ENCODE results near the gene DUSP7. TPM values are rescaled to one million over a fixed set of nuclear protein-coding genes. Genes with fewer than 3 reads are reported as not detected.

The DUSP7 gene
- polyA plus RNA-seq, 3 donors, result 2.8 to 36.8 (median 3.9) TPM

- intact Hi-C loops (cut with micrococcal nuclease), result no loop called here
- peaks cover 3% of the 10 kb centered on the region for H3K4me1 Mint-ChIP-seq
- H3K36me3 Mint-ChIP-seq, result no peaks in the 10 kb centered on the region
- DNase-seq, result no peak
- no peaks in the 10 kb centered on the region for H4K20me1 ChIP-seq (ENCODE audit: insufficient read depth, low read length)
- H3K27ac Mint-ChIP-seq, result peak overlapping the region in 1 of 7 donors; percentile 36
- no peaks in the 10 kb centered on the region for H3K9me3 Mint-ChIP-seq
- 87% methylated on average over 7 of the region's 10 CpGs for WGBS (ENCODE audit: insufficient coverage)
- no peak for TF ChIP-seq CTCF (IDR thresholded peaks at IDR 0.05)
- no peak overlapping the region for H3K9ac ChIP-seq (ENCODE audit: insufficient read depth, low read length, poor library complexity, severe bottlenecking)
- H3K36me3 ChIP-seq (replicated peaks in 1 of 2; ENCODE audit: control insufficient read depth in 1 of 2, insufficient read depth in 2 of 2, low read length in 2 of 2), result no peaks in the 10 kb centered on the region
- H3K4me3 Mint-ChIP-seq, result no peak overlapping the region
- no peak overlapping the region for H3K4me2 ChIP-seq (replicated peaks; ENCODE audit: extremely low read depth, low read length, poor library complexity, severe bottlenecking)
- H3K27ac ChIP-seq (ENCODE audit: low read depth in 1 of 2, low read length in 2 of 2), result no peak overlapping the region
- H3K4me1 ChIP-seq (ENCODE audit: control insufficient read depth in 1 of 2, insufficient read depth in 2 of 2, low read length in 2 of 2), result no peaks in the 10 kb centered on the region
- H3K27me3 Mint-ChIP-seq (ENCODE audit: low read depth in 3 of 3), result peaks cover 2 to 11% (median 4%) of the 10 kb centered on the region in 3 donors
- H3K4me3 ChIP-seq (replicated peaks in 1 of 3; ENCODE audit: low read depth in 2 of 3, low read length in 3 of 3), result no peak overlapping the region
- no peak overlapping the region for H2AFZ ChIP-seq (ENCODE audit: insufficient read depth, low read depth, low read length, poor library complexity, severe bottlenecking)
- H3K9me3 ChIP-seq (replicated peaks in 1 of 2; ENCODE audit: control insufficient read depth in 1 of 2, insufficient read depth in 1 of 2, low read length in 2 of 2), result no peaks in the 10 kb centered on the region
- no peaks in the 10 kb centered on the region for H3K79me2 ChIP-seq (ENCODE audit: insufficient read depth, low read length)
- H3K27me3 ChIP-seq (ENCODE audit: control insufficient read depth in 2 of 2, insufficient read depth in 2 of 2, low read length in 2 of 2), result no peaks in the 10 kb centered on the region
Measured at GRCh38 chr3:52041118-52041731, 15.1 kb downstream of the DUSP7 start.

DNA sequence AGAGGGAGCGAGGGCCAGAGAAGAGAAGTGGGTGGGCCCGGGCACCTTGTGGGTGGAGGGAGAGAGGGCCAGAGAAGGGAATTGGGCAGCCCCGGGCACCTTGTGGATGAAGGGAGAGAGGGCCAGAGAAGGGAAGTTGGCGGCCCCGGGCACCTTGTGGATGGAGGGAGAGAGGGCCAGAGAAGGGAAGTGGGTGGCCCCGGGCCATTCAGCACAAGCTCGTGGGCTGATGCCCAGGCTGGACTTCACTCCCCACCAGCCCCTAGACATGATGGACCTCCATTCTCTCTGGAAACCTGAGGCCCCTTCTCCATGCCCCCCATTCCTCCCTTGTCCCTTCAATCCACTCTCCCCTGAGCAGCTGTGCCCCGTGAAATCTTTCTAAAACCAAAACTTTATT is 15.8 kb downstream of the DUSP7 start:
- TF ChIP-seq CTCF (IDR thresholded peaks at IDR 0.05), result no peak
- Histone ChIP-seq H3K4me1 (ENCODE audit: control insufficient read depth in 1 of 2, insufficient read depth in 2 of 2, low read length in 2 of 2) (no peaks in the 10 kb centered on the region), H3K27ac (ENCODE audit: low read depth in 1 of 2, low read length in 2 of 2) (no peak overlapping the region), H2AFZ (ENCODE audit: insufficient read depth, low read depth, low read length, poor library complexity, severe bottlenecking) (no peak overlapping the region), H3K4me3 (replicated peaks in 1 of 3; ENCODE audit: low read depth in 2 of 3, low read length in 3 of 3) (no peak overlapping the region), H3K36me3 (replicated peaks in 1 of 2; ENCODE audit: control insufficient read depth in 1 of 2, insufficient read depth in 2 of 2, low read length in 2 of 2) (no peaks in the 10 kb centered on the region), H3K27me3 (ENCODE audit: control insufficient read depth in 2 of 2, insufficient read depth in 2 of 2, low read length in 2 of 2) (no peaks in the 10 kb centered on the region), H3K79me2 (ENCODE audit: insufficient read depth, low read length) (no peaks in the 10 kb centered on the region), H3K9ac (ENCODE audit: insufficient read depth, low read length, poor library complexity, severe bottlenecking) (no peak overlapping the region), H3K9me3 (replicated peaks in 1 of 2; ENCODE audit: control insufficient read depth in 1 of 2, insufficient read depth in 1 of 2, low read length in 2 of 2) (no peaks in the 10 kb centered on the region), H3K4me2 (replicated peaks; ENCODE audit: extremely low read depth, low read length, poor library complexity, severe bottlenecking) (no peak overlapping the region), H4K20me1 (ENCODE audit: insufficient read depth, low read length) (no peaks in the 10 kb centered on the region)
- Mint-ChIP-seq H3K9me3 (no peaks in the 10 kb centered on the region), H3K4me1 (peaks cover 3% of the 10 kb centered on the region), H3K36me3 (no peaks in the 10 kb centered on the region), H3K4me3 (no peak overlapping the region), H3K27me3 (ENCODE audit: low read depth in 3 of 3) (peaks cover 2 to 11% (median 4%) of the 10 kb centered on the region in 3 donors), H3K27ac (peak overlapping the region in 2 of 7 donors; percentile 36 to 56)
- intact Hi-C loops (cut with micrococcal nuclease), result no loop called here
- DNase-seq, result no peak
- WGBS (ENCODE audit: insufficient coverage), result 89% methylated on average over 5 of the region's 8 CpGs
